Panc1 (cell line): Measurements from ENCODE around the gene SDHAF4.

Source experiments
- CTCF ChIP-seq: fragments of 450-650 bp; IDR thresholded peaks from 2 replicates; pipeline ENCODE4 v1.5.1; 2017; ENCODE audit warnings: mild to moderate bottlenecking
- POLR2AphosphoS5 ChIP-seq: IDR thresholded peaks from 2 replicates; pipeline ENCODE4 v1.6.1; 2012; ENCODE audit warnings: mild to moderate bottlenecking, low read depth, low read length, moderate library complexity
- REST ChIP-seq, 2 experiments: IDR thresholded peaks; 2 replicates each; pipeline ENCODE4 v1.6.1; 2011 to 2012; ENCODE audit warnings: low read depth in 2 of 2, control low read depth in 1 of 2, low read length in 1 of 2, mild to moderate bottlenecking in 1 of 2, moderate library complexity in 1 of 2; ENCODE audit not compliant: insufficient read depth in 1 of 2

GRCh38 chr6:70592391-70593117 is 25.8 kb downstream of the SDHAF4 start:
- TF ChIP-seq CTCF (no peak), POLR2AphosphoS5 (no peak), REST (IDR thresholded peaks at IDR 0.05; ENCODE audit: insufficient read depth in 1 of 2, low read depth in 2 of 2, low read length in 1 of 2) (no peak)
